LNCAP (cell line): Measurements from ENCODE around the gene MYRIP.

ENCODE experiments used
- CTCF ChIP-seq: fragments of 450-650 bp; IDR thresholded peaks from 2 replicates; pipeline ENCODE4 v1.5.1; 2017; ENCODE audit warnings: mild to moderate bottlenecking

The MYRIP gene

GRCh38 chr3:39849992-39850715, 40.7 kb downstream of the MYRIP start:
- no peak for TF ChIP-seq CTCF

- no peak for TF ChIP-seq CTCF
These were observed 41.3 kb downstream of the MYRIP start for GRCh38 chr3:39850716-39851032.

GRCh38 chr3:39855517-39855916, 46.1 kb downstream of the MYRIP start:
- TF ChIP-seq CTCF, result no peak

- TF ChIP-seq CTCF, result no peak
These were observed 60.5 kb downstream of the MYRIP start for GRCh38 chr3:39869890-39870289.

GRCh38 chr3:39870706-39871105, 61.3 kb downstream of the MYRIP start:
- no peak for TF ChIP-seq CTCF

- TF ChIP-seq CTCF, result no peak
These were observed 70.2 kb downstream of the MYRIP start for GRCh38 chr3:39879581-39879980.

GRCh38 chr3:39882111-39882510, 72.7 kb downstream of the MYRIP start:
- no peak for TF ChIP-seq CTCF

- no peak for TF ChIP-seq CTCF
These were observed 82.7 kb downstream of the MYRIP start for GRCh38 chr3:39892068-39892467.
